Measurements from ENCODE around the gene GRWD1. TPM values are rescaled to one million over a fixed set of nuclear protein-coding genes. Genes with fewer than 3 reads are reported as not detected.

Gene GRWD1
- total RNA-seq, 1 donor from 2014 or later, result 77.8 TPM

DNA sequence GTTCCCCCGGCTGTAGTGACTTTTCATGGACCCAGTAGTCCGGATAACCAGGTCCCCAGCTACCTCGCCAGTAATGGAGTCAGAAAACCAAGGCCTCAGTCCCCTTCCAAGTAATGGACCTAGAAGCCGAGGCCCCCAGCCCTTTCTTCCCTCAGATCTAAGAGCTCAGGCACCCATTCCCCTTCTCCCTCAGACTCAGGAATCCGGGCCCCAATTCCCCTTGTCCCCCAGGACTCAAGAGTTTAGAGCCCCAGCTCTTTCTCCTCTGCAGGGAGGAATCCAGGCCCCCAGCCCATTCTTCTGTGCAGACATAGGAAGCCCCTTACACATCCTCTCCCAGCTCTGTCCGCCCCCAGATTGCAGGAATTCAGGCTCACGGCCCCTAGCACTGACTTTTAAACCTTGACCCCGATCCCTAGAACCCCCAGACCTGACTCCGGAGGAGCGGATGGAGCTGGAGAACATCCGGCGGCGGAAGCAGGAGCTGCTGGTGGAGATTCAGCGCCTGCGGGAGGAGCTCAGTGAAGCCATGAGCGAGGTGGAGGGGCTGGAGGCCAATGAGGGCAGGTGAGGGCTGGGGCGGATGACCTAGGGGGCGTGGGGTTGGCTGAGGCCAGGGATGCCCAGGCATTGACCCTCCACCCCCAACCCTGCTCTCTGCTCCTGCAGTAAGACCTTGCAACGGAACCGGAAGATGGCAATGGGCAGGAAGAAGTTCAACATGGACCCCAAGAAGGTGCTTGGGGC lies 24.3 kb downstream of the GRWD1 start:
- Mint-ChIP-seq H3K4me1 (ENCODE audit: low read depth) (peaks cover 7% of the 10 kb centered on the region), H3K27ac (no peak overlapping the region), H3K27me3 (ENCODE audit: low read depth) (no peaks in the 10 kb centered on the region), H3K9me3 (no peaks in the 10 kb centered on the region), H3K36me3 (ENCODE audit: low read depth) (peaks cover 31% of the 10 kb centered on the region), H3K4me3 (ENCODE audit: low read depth) (peak overlapping the region; percentile 82)
- intact Hi-C loops (cut with micrococcal nuclease), result loop anchor here (2.0 kb wide), 1 partner anchor 23 kb away; no protein-coding TSS in a partner anchor
- no peak for DNase-seq (ENCODE audit: low spot score)

- intact Hi-C loops (cut with micrococcal nuclease), result no loop called here
- Mint-ChIP-seq H3K27me3 (ENCODE audit: low read depth) (no peaks in the 10 kb centered on the region), H3K27ac (no peak overlapping the region), H3K9me3 (no peaks in the 10 kb centered on the region), H3K4me1 (ENCODE audit: low read depth) (peaks cover 6% of the 10 kb centered on the region), H3K36me3 (ENCODE audit: low read depth) (peaks cover 38% of the 10 kb centered on the region), H3K4me3 (ENCODE audit: low read depth) (peak overlapping the region; percentile 82)
- DNase-seq (ENCODE audit: low spot score), result no peak
Measured at GRCh38 chr19:48470856-48471255, 25.1 kb downstream of the GRWD1 start.

- DNase-seq (ENCODE audit: low spot score), result no peak
- Mint-ChIP-seq H3K27ac (no peak overlapping the region), H3K4me3 (ENCODE audit: low read depth) (no peak overlapping the region), H3K36me3 (ENCODE audit: low read depth) (peaks cover 43% of the 10 kb centered on the region), H3K27me3 (ENCODE audit: low read depth) (no peaks in the 10 kb centered on the region), H3K9me3 (no peaks in the 10 kb centered on the region), H3K4me1 (ENCODE audit: low read depth) (peaks cover 6% of the 10 kb centered on the region)
- intact Hi-C loops (cut with micrococcal nuclease), result no loop called here
Measured at GRCh38 chr19:48471836-48472235, 26.1 kb downstream of the GRWD1 start.

DNA sequence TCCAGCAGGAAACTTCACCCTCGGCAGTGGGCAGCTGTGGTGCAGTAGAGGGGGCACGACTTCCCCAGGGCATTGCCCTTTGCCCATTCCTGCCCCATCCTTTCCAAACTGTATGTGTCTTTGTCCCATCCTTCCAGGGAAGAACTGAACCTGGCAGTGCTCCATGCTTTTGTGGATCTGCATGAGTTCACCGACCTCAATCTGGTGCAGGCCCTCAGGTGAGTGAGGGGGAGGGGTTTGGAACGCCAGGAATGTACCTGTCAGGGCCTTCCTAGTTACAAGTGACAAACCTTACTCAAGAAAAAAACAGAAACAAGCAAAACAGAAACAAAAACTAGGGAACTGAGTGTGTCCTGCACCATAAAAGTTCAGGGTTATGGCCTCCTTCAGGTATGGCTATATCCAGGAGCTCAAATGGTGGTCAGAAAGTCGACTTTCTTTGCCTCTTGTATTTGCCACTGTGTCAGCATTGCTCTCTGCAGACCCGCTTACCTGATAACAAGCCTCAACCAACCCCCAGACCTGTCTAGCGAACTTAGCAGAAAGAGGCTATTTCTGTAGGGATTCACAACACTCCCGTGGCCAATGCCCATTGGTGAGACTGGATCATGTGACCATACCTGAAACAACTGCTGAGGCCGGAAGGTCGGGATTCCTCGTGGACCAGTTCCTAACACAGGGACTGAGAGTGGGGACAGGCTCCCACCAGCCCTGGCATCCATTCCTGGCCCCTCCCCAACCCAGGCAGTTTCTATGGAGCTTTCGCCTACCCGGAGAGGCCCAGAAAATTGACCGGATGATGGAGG lies 27.6 kb downstream of the GRWD1 start:
- H3K36me3 Mint-ChIP-seq (ENCODE audit: low read depth), result peaks cover 43% of the 10 kb centered on the region
- H3K9me3 Mint-ChIP-seq, result no peaks in the 10 kb centered on the region
- H3K4me1 Mint-ChIP-seq (ENCODE audit: low read depth), result peaks cover 4% of the 10 kb centered on the region
- intact Hi-C loops (cut with micrococcal nuclease), result no loop called here
- no peak overlapping the region for H3K4me3 Mint-ChIP-seq (ENCODE audit: low read depth)
- H3K27ac Mint-ChIP-seq, result no peak overlapping the region
- DNase-seq (ENCODE audit: low spot score), result no peak
- H3K27me3 Mint-ChIP-seq (ENCODE audit: low read depth), result no peaks in the 10 kb centered on the region

GRCh38 chr19:48474084-48474592 lies 28.4 kb downstream of the GRWD1 start:
- intact Hi-C loops (cut with micrococcal nuclease), result no loop called here
- no peak overlapping the region for H3K4me3 Mint-ChIP-seq (ENCODE audit: low read depth)
- no peak overlapping the region for H3K27ac Mint-ChIP-seq

GRCh38 chr19:48475369-48476068 lies 29.7 kb downstream of the GRWD1 start:
- intact Hi-C loops (cut with micrococcal nuclease), result no loop called here
- no peaks in the 10 kb centered on the region for H3K9me3 Mint-ChIP-seq
- H3K27ac Mint-ChIP-seq, result no peak overlapping the region
- H3K4me1 Mint-ChIP-seq (ENCODE audit: low read depth), result peaks cover 8% of the 10 kb centered on the region
- H3K4me3 Mint-ChIP-seq (ENCODE audit: low read depth), result no peak overlapping the region
- no peak for DNase-seq (ENCODE audit: low spot score)
- no peaks in the 10 kb centered on the region for H3K27me3 Mint-ChIP-seq (ENCODE audit: low read depth)
- peaks cover 51% of the 10 kb centered on the region for H3K36me3 Mint-ChIP-seq (ENCODE audit: low read depth)

More at GRCh38 chr19:48474084-48474592, 28.4 kb downstream of the GRWD1 start:
- no peak for DNase-seq (ENCODE audit: low spot score)
- H3K9me3 Mint-ChIP-seq, result no peaks in the 10 kb centered on the region
- H3K4me1 Mint-ChIP-seq (ENCODE audit: low read depth), result peaks cover 2% of the 10 kb centered on the region
- peaks cover 43% of the 10 kb centered on the region for H3K36me3 Mint-ChIP-seq (ENCODE audit: low read depth)
- H3K27me3 Mint-ChIP-seq (ENCODE audit: low read depth), result no peaks in the 10 kb centered on the region

DNA sequence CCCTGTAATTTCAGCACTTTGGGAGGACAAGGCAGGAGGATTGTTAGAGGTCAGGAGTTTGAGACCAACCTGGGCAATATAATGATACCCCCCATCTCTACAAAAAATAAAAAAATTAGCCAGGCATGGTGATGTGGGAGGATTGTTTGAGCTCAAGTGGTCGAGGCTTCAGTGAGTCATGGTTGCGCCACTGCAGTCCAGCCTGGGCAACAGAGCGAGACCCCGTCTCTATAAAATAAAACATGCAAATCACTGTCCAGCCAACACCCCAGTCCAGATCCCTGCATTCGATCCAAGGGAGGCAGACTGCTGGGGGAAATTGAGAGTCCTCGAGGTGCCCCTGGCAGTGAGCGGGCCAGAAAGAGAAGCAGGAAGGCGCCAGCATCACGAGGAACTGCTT lies 30.4 kb downstream of the GRWD1 start:
- H3K27ac Mint-ChIP-seq, result no peak overlapping the region
- no peaks in the 10 kb centered on the region for H3K27me3 Mint-ChIP-seq (ENCODE audit: low read depth)
- intact Hi-C loops (cut with micrococcal nuclease), result no loop called here
- no peak for DNase-seq (ENCODE audit: low spot score)
- peaks cover 47% of the 10 kb centered on the region for H3K36me3 Mint-ChIP-seq (ENCODE audit: low read depth)
- no peaks in the 10 kb centered on the region for H3K9me3 Mint-ChIP-seq
- peaks cover 11% of the 10 kb centered on the region for H3K4me1 Mint-ChIP-seq (ENCODE audit: low read depth)
- H3K4me3 Mint-ChIP-seq (ENCODE audit: low read depth), result no peak overlapping the region

GRCh38 chr19:48477067-48477685 lies 31.4 kb downstream of the GRWD1 start:
- no peak overlapping the region for H3K27ac Mint-ChIP-seq
- H3K4me1 Mint-ChIP-seq (ENCODE audit: low read depth), result peaks cover 12% of the 10 kb centered on the region
- H3K36me3 Mint-ChIP-seq (ENCODE audit: low read depth), result peaks cover 39% of the 10 kb centered on the region
- no peaks in the 10 kb centered on the region for H3K9me3 Mint-ChIP-seq
- intact Hi-C loops (cut with micrococcal nuclease), result no loop called here
- DNase-seq (ENCODE audit: low spot score), result no peak
- H3K27me3 Mint-ChIP-seq (ENCODE audit: low read depth), result no peaks in the 10 kb centered on the region
- H3K4me3 Mint-ChIP-seq (ENCODE audit: low read depth), result no peak overlapping the region

GRCh38 chr19:48477698-48478338 lies 32.0 kb downstream of the GRWD1 start:
- H3K4me3 Mint-ChIP-seq (ENCODE audit: low read depth), result no peak overlapping the region
- DNase-seq (ENCODE audit: low spot score), result no peak
- no peak overlapping the region for H3K27ac Mint-ChIP-seq
- intact Hi-C loops (cut with micrococcal nuclease), result no loop called here
- H3K27me3 Mint-ChIP-seq (ENCODE audit: low read depth), result no peaks in the 10 kb centered on the region
- H3K9me3 Mint-ChIP-seq, result no peaks in the 10 kb centered on the region
- H3K36me3 Mint-ChIP-seq (ENCODE audit: low read depth), result peaks cover 35% of the 10 kb centered on the region
- H3K4me1 Mint-ChIP-seq (ENCODE audit: low read depth), result peaks cover 12% of the 10 kb centered on the region

DNA sequence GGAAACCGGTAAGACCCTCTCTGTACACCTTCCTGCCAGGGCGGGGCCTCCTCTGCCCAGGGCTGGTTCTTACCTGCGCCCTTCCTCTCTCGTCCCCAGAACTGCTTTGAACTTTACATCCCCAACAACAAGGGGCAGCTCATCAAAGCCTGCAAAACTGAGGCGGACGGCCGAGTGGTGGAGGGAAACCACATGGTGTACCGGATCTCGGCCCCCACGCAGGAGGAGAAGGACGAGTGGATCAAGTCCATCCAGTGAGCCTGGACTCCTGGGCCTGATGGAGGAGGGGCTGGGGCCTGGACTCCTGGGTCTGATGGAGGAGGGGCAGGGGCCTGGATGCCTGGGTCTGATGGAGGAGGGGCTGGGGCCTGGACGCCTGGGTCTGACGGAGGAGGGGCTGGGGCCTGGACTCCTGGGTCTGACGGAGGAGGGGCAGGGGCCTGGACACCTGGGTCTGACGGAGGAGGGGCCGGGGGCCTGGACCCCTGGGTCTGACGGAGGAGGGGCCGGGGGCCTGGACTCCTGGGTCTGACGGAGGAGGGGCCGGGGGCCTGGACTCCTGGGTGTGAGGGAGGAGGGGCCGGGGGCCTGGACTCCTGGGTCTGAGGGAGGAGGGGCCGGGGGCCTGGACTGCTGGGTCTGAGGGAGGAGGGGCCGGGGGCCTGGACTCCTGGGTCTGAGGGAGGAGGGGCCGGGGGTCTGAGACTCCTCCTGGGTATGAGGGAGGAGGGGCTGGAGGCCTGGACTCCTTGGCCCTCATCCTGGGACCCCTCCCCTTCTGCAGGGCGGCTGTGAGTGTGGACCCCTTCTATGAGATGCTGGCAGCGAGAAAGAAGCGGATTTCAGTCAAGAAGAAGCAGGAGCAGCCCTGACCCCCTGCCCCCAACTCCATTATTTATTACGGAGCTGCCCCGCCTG lies 32.8 kb downstream of the GRWD1 start:
- Mint-ChIP-seq H3K27me3 (ENCODE audit: low read depth) (no peaks in the 10 kb centered on the region), H3K36me3 (ENCODE audit: low read depth) (peaks cover 27% of the 10 kb centered on the region), H3K4me1 (ENCODE audit: low read depth) (peaks cover 12% of the 10 kb centered on the region), H3K9me3 (no peaks in the 10 kb centered on the region), H3K4me3 (ENCODE audit: low read depth) (no peak overlapping the region), H3K27ac (no peak overlapping the region)
- intact Hi-C loops (cut with micrococcal nuclease), result no loop called here
- DNase-seq (ENCODE audit: low spot score), result no peak

DNA sequence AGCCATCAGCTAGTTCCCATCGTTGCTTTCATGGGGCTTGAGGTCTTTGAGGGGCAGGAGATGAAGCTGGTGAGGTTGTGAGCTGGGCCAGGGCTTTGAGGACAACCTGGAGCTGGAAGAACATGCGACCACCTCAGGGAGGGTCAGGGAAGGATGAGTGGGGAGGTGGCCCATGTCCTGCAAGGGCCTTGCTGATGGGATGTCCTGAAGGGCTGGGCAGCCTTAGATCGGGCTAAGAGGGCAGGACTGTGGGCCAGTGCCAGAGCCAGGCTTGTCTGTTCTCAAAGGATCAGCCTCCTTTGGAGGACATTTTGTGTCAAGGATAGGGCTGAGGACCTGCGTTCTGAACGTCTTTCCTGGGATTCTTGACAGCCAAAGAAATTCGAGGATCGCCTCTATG lies 33.9 kb downstream of the GRWD1 start:
- no peak for DNase-seq (ENCODE audit: low spot score)
- Mint-ChIP-seq H3K4me3 (ENCODE audit: low read depth) (no peak overlapping the region), H3K4me1 (ENCODE audit: low read depth) (peaks cover 12% of the 10 kb centered on the region), H3K27ac (no peak overlapping the region), H3K9me3 (no peaks in the 10 kb centered on the region), H3K27me3 (ENCODE audit: low read depth) (no peaks in the 10 kb centered on the region), H3K36me3 (ENCODE audit: low read depth) (peaks cover 23% of the 10 kb centered on the region)
- intact Hi-C loops (cut with micrococcal nuclease), result no loop called here
